Esophagus squamous epithelium (tissue), 4 donors: Measurements from ENCODE around the gene DNAJB8.

Source experiments
- CTCF ChIP-seq, 6 experiments: fragments of 450-650 bp in 4 of 6; fragments of 200-600 bp in 2 of 6; sonication (generic) in 2 of 6; IDR thresholded peaks; one replicate each; pipeline ENCODE4 v1.5.1; 2016 to 2019; ENCODE audit warnings: antibody characterized with exemption in 6 of 6, mild to moderate bottlenecking in 4 of 6, moderate library complexity in 4 of 6
- POLR2A ChIP-seq, 4 donors: fragments of 450-650 bp; IDR thresholded peaks; one replicate each; pipeline ENCODE4 v1.6.1; 2017; ENCODE audit warnings: antibody characterized with exemption in 4 of 4, mild to moderate bottlenecking in 4 of 4, moderate library complexity in 3 of 4

GRCh38 chr3:128463771-128464170 lies 2.9 kb downstream of the DNAJB8 start:
- TF ChIP-seq CTCF (IDR thresholded peaks at IDR 0.05): no peak
- TF ChIP-seq POLR2A (IDR thresholded peaks at IDR 0.05): no peak
